NCI-H69 (cell line): ENCODE measurements around the gene RBPMS2.

ENCODE experiments used
- DNase-seq: peaks from one replicate; lab custom pipeline; 2025; lab: John Stamatoyannopoulos, UW

The RBPMS2 gene

DNA sequence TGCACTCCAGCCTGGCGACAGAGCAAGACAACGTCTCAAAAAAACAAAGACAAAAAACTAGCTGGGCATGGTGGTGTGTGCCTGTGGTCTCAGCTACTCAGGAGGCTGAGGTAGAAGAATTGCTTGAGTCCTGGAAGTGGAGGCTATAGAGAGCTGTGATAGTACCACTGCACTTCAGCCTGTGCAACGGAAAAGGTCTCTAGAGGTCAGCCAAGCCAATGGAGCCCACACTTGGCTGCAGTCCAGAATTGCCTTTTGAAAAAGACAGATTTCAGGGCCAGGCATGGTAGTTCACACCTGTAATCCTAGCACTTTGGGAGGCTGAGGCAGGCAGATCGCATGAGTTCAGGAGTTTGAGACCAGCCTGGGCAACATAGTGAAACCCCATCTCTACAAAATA is 8.4 kb upstream of the RBPMS2 start:
- no peak for DNase-seq

DNA sequence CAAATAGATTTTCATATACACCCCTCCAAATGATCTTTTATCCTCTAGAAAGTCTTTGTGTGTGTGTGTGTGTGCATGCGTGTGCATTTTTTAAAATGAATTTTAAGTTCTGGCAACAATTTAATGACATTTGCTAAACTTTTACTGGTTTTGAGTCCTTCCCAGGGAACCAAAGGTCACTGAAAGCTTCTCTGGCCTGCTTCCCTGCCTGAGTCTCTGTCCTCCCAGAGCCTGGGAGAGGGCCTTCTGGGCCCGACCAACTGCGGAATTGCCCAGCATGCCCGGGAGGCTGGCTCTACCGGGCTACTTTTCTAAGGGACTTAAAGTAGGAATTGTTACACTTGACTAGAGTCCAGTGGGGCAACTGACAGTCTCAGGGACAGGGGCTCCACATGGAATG is 7.4 kb upstream of the RBPMS2 start:
- DNase-seq: no peak

DNA sequence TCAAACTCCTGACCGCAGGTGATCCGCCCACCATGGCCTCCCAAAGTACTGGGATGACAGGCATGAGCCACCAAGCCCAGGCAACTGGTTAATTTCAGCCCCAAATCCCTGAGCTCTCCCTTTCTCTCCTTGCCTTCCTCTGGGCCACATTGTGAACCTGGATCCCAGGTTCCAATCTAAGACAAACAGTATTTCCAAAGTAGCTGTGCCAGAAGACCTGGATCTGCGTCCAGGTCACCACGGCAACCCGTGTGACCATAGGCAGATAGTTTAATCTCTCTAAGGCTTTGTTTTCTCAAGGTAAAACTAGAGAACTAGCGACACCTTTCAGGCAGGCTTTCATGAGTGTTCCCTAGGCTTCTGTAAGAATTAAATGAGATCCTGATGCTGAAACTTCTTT is 5.9 kb upstream of the RBPMS2 start:
- DNase-seq: no peak

DNA sequence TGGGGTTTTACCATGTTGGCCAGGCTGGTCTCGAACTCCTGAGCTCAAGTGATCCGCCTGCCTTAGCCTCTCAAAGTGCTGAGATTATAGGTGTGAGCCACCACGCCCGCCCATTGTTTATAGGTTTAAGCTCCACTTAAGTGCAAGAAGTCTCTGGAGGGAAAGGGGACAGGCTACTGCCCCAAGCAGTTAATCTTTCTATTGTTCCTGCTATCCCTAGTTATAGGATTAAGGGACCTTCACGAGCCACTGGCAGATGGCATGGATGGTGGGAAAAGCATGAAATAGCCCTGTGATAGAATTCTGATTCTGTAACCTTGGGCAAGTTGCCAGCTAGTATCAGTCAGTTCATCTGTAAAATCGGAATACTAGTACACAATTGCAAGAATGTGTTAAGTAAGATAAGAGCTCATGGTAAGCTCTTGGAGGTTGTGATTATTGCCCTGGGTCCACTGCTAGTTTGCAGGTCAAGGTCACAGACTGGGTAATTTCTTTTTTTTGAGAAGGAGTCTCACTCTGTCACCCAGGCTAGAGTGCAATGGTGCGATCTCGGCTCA is 5.3 kb upstream of the RBPMS2 start:
- DNase-seq: peak; percentile 52

DNA sequence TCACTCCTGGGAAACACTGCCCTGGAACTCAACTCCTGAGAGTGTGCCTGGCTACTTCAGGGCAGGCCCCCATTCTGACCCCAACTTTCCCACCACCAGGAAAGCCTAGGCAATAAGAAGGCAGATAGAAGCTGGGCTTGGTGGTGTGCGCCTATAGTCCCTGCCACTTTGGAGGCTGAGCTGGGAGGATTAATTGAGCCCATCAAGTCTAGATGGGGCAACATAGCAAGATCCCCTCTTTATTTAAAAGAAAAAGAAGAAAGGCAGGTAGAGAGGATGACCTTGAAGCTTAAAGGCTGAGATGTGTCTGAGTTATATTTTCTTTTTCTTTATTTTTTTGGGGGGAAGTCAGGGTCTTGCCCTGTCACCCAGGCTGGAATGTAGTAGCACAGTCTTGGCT is 4.2 kb upstream of the RBPMS2 start:
- no peak for DNase-seq

DNA sequence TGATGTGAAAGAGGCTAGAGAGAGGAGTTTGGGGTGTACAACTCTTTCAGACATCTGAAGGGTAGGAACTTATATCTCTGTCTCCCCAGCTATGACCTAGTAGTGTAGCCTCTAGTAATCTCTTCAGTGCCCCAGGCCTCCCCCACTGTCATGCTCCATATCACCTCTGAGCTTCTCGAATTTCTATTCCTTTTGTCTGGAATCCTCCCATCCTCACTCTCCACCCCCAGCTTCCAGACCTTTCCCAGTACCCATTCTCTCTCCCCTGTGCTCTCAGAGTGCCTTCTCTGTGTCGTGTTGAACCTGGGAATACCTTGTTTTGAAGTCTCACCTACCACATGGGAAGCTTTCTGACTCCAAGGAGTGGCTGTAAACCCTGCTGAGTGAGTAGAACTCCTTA is 3.6 kb upstream of the RBPMS2 start:
- no peak for DNase-seq

DNA sequence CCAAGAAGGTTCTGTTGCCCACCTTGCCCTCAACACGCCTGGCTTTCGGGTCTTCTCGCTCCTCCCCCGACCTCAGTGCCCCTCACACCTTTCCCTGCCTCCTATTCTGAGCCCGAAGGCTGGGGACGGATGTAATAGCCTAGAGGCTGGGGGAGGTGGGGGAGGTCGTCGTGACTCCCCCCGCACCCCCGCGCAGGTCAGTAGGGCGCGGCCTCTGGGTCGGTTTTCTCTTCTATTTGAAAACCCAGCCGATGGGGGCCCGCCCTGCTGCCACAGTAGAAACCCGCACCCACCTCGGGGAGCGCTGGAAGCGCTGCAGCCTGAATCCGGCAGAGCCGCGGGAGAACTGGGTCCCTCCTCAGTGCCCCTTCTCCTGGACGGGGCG is 1.0 kb upstream of the RBPMS2 start:
- DNase-seq: no peak

DNA sequence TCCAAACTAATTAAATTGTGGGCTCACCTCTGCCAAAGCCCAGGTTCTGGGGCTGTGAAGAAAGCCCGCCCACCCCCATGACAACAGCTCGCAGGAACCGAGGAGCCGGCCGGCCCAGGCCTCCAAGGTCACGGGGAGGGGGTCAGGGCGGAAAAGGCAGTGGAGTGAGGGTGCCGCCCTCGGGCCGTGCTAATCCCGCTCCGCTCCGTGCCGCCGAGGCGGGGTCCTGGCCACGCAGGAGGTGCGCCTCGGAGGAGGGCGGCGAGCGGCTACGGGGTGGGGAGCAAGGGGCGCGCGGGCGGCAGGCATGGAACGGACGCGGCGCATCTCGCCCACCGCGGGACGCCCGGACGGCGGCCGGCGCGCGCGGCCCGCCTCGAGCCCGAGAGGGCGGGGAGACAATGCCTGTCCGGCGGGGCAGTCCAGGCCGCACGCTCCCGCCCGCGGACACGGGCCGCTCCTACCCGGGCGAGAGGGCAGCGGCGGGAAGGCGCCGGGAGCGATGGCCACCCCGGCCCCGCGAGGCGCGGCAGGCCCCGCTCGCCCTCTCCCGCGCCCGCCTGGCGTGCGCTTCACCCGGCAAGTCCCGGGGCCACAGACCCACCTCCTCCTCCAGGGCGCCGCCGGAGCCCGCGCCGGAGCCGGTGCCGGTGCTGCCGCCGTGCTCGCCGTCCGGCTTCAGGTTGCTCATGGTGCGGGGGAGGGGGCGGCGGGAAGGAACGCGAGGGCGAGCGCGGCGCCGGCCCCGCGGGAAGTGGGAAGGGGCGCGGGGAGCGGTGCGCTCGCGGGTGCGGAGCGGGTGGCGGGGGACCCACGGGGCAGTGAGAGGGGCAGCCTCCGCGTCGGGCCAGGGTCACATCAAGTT is 528 bp downstream of the RBPMS2 start:
- peak; percentile 61 for DNase-seq

DNA sequence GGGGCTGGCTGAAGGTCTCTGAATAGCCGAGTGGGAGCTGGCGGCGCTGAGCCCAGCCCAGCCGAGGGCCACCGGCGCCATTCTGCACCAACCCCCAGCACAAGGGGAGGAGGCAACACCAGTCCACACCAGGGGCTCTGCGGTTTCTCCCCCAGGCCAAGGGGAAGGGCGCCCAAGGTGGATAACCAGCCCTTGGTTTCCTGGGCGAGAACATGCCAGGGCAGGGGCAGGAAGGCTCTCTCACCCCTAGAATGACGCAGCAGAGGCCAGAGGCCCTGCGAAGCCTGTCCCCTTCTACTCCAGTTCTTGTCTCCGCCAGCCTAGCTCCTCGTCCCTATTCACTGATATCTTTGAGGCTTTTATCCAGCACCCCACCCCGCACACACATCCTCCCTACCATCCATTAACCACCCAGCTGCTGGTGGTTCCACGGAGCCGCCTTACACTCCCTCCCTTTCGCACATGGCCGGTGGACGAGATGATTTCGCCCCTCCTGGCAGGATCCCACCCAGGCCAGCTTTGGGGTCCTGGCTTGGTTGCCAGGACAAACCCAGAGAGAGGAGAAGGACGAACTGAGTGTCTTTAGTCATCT is 1.3 kb downstream of the RBPMS2 start:
- DNase-seq: no peak

DNA sequence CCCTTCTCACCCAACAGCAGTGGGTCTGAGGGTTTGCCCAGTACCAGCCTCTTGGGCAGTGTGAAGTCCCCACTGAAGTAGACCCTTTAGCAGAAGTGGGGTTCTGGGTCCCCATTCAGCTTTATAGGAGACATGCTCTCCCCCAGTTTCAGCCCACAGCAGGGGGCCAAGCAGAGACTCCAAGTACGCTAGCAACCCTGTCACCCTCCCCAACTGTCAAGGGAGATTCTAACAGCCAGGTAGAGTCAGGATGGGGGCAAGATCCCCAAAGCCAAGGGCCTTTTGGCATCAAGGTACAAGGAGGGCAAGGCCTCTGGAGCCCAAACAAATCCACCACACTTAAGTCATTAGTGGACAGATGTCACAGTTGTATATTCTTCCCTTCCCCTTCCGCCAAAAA is 1.8 kb downstream of the RBPMS2 start:
- DNase-seq: no peak

DNA sequence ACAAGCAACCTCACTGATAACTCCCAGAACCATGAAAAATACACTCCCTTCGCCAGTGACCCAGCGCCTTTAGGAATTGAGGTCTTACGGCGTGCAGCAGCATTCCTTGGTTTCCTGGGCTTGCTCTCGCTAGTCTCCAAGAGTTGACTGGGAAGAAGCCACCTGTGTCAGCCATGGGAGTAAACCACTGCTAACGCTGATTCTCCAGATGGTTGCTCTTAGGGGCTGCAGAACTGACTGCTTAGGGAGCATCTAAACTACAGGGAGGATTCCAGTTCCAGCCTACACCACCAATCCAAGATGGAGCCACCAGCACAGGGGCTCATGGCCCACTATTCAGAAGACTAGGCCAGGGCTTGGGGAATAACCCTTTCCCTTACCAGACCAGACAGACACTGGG is 2.4 kb downstream of the RBPMS2 start:
- DNase-seq: no peak

DNA sequence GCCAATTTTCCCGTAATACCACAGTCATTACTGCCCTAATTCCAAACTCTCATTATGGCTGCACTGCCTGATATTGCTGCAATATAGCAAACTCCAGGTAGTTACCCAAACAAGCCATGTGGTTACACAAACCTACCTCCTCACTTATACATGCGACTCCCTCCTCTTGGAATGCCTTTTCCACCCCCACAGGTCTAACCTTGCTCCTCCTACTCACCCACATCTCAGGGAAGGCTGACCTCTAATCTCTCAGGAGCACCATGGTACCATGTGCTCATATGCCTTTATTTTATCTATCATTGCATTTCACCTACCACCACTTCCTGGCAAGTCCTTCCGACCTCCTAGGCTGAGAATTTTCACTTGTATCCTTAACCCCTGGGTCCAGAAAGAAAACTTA is 2.9 kb downstream of the RBPMS2 start:
- no peak for DNase-seq

DNA sequence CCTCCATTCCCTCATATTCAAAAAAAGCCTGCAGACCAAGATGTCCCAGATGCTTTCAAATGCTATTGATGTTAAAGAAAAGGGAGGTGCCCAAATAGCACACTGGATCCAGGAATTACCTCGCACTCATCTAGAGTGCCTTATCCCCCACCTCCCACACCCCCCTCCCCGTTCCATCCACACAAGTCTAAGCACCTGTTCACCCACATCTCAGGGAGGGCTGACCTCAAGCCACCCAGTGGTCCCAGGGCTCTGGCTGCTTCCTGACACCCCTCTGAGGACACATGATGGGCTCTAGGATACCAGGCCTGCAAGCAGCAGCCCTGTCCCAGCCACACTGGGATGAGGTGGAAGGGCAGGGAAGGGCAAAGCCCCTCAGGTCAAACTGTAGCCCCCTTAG is 4.8 kb downstream of the RBPMS2 start:
- DNase-seq: no peak

DNA sequence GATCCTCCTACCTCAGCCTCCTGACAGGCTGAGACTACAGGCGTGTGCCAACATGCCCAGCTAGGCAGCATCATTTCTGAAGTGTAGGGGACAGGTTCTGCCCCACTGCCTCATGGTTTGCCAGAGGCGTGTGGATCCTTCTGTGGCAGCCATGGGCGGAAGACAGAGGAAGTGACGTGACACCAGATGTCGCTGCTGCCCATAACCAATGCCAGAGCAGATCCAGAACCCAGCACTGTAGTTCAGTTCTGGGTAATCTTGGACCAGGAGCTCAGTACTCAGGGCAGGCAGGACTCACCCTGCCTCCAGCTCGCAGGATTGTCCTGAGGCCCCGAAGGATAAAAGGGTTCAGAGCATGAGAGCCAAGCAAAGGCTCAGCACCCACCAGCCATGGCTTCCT is 8.2 kb downstream of the RBPMS2 start:
- peak; percentile 31 for DNase-seq

DNA sequence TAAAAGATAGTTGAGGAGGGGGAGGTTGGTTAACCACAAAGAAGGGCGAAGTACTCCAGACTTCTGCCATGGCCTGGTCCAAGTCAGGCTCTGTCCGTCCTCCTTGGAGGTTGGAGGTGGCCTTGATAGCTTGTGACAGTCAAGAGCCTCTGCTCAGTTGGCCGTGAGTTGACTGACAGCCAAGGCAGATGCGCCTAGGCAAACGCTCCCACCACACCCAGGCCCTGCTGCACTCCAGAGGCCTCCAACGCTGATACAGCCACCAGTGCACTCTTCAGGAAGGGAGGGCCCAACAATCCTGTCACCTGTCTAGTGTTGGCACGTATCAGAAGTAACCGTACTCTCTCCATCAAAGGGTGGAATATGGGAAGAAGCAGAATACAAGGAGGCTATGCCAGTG is 9.3 kb downstream of the RBPMS2 start:
- DNase-seq: no peak

DNA sequence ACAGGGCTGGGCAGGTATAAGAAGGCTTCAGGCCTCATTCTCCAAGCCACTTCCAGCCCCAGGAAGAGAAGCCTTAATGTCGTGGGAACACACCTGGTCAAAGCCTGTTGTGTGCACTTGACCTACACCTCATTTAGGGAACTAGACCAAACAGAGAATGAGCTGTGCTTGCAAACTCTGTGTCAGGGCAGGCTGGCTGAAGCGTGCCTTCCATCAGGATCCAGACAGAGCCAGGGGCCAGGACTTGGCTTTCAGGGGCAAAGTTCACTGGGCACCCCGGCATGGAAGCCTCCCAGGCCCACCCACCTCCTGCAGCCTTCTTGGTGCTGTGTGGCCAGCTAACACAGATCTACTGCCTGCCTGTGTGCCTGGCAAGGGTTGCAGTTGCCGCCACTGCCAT is 11.5 kb downstream of the RBPMS2 start:
- no peak for DNase-seq

DNA sequence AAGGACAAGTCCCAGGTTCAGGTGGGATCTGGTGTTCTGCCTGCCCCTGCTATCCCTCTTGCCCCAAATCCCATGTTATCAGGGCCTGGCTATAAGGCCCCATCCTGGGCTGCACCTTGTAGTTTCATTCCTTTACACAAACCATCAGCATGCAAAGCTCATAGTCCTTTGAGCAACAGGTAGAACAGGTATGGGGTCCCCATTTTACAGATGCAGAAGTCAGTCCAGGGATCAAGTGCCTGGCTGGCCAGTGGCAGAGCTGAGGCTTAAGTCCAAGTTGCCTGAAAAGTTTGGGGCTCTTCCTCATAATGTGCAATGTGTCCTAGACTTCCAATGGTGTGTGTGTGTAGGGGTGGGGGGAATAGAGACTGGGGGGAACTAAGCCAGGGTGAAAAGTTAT is 11.9 kb downstream of the RBPMS2 start:
- DNase-seq: no peak

DNA sequence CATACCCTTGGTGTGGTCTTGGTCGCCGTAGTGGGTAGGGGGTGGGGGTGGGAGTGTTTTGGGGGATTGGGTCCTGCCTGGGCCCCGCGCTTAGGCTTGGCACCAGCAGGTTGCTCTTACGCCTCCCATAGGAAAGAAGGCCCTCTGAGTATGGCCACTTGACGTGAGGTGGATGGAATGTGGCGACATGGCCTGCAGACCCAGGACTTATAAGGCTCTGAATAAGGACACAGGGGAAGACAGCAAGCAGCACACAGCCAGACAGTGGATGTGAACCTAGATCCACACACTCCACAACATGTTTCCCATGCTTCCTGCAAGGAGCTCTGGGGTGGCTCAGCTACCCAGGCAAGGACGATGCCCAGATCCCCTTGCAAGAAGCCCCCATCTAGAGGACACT is 12.4 kb downstream of the RBPMS2 start:
- no peak for DNase-seq

DNA sequence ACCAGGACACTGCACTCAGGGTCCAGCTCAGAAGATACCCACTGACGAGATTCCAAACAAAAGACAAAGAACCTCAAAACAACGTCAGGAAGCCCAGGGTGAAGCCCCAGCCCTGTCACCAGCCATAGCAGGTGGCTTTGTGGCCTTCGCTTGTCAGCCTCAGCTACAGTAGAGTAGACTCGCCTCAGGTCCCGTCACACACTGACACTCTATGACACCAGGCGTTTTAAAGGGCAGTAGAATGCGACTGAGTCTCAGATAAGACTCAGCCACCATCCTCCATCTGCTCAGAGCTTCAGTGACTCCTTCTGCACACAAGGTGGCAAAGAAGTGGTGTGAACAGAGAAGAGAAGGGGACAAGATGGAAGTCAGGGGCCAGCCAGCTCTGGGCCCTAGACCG is 12.8 kb downstream of the RBPMS2 start:
- no peak for DNase-seq

DNA sequence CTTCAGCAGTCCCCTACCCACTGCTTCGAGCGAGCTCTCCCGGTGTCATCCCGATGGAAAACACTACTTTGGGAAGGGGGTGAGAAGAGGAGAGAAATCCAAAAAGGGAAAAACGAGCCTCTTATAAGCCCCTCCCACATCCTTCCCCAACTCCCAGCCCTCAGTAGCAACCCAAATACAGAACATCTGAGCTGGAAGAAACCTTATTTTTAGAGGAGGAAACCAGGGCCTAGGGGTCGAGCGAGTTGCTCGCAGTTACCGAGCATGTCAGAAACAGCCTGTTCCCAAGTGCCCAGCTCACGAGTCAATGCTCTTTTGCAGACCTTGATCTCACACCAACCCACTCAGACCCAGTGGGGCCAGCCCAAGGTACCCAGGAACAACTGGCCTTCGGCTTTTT is 14.2 kb downstream of the RBPMS2 start:
- no peak for DNase-seq

DNA sequence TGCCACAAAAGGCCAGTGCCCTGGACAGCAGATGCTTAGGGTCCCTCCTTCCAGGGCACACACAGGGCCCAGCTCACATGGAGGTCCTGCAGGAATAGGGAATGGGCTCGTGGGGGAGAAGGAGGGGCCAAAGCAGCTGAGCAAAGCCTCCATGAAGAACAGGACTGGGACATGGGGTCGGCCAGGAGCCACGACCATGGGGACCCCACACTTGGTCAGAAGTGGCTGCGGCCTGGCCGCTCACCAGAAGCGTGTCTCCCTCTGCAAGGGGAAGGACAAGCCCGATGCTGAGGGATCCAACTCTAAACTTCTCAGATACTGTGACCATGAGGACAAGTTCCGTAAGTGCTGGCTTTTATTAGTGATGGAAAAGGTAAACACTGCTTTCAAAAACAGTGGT is 15.3 kb downstream of the RBPMS2 start:
- no peak for DNase-seq

DNA sequence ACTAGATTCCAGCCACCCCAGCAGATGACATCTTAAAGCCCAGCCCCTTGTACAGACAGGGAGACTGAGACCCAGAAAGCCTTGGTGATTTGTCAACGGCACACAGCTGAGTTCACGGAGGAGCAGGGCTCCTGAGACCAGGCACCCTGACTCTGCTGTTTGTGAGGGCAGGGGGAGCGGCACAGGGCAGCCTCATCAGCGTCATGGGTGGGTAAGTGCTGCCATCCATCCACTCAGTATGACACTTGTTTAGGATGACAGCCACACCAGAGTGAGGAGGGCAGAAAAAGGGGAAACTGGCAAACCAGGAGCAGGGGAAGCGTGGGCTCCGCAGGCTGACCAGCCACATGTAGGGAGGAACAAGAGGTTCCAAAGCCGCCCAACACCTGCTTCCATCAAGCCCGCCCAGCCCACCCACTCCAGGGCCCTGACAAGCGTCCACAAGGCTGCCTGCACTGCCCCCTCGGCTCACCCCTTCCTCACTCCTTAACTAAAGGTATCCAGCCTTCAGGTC is 19.9 kb downstream of the RBPMS2 start:
- DNase-seq: no peak

DNA sequence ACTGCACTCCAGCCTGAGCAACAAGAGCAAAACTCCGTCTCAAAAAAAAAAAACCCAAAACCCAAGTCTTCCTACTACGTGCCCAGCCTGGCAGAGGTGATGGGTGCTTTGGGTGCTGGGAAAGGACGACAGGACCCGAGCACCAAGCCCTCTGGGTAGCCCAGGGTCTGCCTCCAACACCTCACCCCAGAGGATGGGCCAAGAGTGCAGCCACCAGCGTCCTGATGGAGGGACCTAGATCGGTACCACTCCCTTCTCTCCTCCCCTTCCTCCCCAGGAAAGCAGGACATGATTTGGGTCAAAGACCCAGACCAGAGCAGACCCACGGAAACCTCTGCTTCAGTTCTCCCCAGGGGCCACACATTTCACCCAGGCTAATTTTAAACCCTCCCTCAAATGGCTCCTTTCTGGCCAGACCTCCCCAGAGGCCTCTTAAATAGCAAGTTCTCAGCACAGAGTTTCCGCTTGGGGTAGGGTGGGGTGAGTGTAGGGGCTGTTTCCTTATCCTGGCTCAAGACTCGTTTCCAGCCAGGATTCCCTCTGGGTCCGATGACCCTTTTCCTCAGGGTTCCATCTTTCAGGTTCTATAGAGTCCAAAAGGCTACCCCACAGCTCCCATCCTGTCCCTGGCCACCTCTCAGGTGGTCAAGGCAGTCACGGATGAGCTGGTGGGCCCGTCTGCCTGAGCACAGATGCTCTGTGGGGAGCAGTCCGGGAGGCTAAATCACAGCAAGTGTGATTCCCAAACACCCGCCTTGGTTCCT is 20.5 kb downstream of the RBPMS2 start:
- DNase-seq: no peak
